GM18517 (cell line): ENCODE measurements around the gene TBK1.
"Not testable (repeated sequence)": the region's sequence is repeated elsewhere in the genome, so short reads cannot be mapped to it uniquely, and the experiment has no call there.

Experiments used
- ATAC-seq: cut with Tn5 transposase; IDR thresholded peaks from one replicate; pipeline ENCODE4 v1.9.1; 2021; ENCODE audit warnings: mild to moderate bottlenecking, moderate library complexity; ENCODE audit not compliant: unreplicated experiment

The TBK1 gene

GRCh38 chr12:64538121-64538520 lies 86.2 kb downstream of the TBK1 start:
- ATAC-seq, result no peak

- not testable (repeated sequence) for ATAC-seq
Measured at GRCh38 chr12:64542409-64543047, 90.6 kb downstream of the TBK1 start.

- no peak for ATAC-seq
Measured at GRCh38 chr12:64544371-64545080, 92.6 kb downstream of the TBK1 start.

GRCh38 chr12:64545081-64545382 lies 93.1 kb downstream of the TBK1 start:
- ATAC-seq, result no peak

- ATAC-seq, result no peak
Measured at GRCh38 chr12:64549108-64549507, 97.2 kb downstream of the TBK1 start.

GRCh38 chr12:64550755-64551154 lies 98.8 kb downstream of the TBK1 start:
- ATAC-seq, result no peak

- ATAC-seq, result no peak
Measured at GRCh38 chr12:64551676-64552075, 99.8 kb downstream of the TBK1 start.
